H1 (cell line): ENCODE results near the gene SMIM35. TPM values are rescaled to one million over a fixed set of nuclear protein-coding genes. Genes with fewer than 3 reads are reported as not detected.

ENCODE experiments used
- CTCF ChIA-PET: fragments of 300-600 bp; sonication (Branson Sonifier 250); formaldehyde crosslinking; loops from one replicate; lab custom pipeline; 2021; ENCODE audit not compliant: partially characterized antibody; lab: Charles Lee
- POLR2A ChIA-PET: fragments of 300-600 bp; sonication (Branson Sonifier 250); formaldehyde crosslinking; loops from one replicate; lab custom pipeline; 2021; ENCODE audit warnings: inconsistent platforms; ENCODE audit not compliant: partially characterized antibody; lab: Charles Lee
- DNase-seq, 2 experiments: peaks; one replicate each; pipeline versions ENCODE4 v3.0.0 to v3.0.0-alpha.2; 2010 to 2022; ENCODE audit warnings: low spot score in 2 of 2, low read depth in 1 of 2, mixed read lengths in 1 of 2
- FAIRE-seq: peaks from 2 replicates; lab custom pipeline; 2011; peaks lifted over from hg19 to GRCh38; lab: Jason Lieb, UNC
- H2AFZ ChIP-seq: 2 replicates; pipeline ENCODE4 v1.8.1; 2012; ENCODE audit warnings: low read length, inconsistent platforms
- H2AK5ac ChIP-seq: 2 replicates; pipeline ENCODE4 v1.6.1; 2013; ENCODE audit warnings: low read depth, low read length
- H2BK120ac ChIP-seq: replicated peaks from 2 replicates; pipeline ENCODE3; 2013; ENCODE audit warnings: low read depth, low read length, inconsistent platforms
- H2BK12ac ChIP-seq: 2 replicates; pipeline ENCODE4 v1.6.1; 2013; ENCODE audit warnings: low read depth, low read length
- H2BK15ac ChIP-seq: 2 replicates; pipeline ENCODE4 v1.6.1; 2013; ENCODE audit warnings: low read length
- H2BK20ac ChIP-seq: 2 replicates; pipeline ENCODE4 v1.6.1; 2013; ENCODE audit warnings: low read length
- H2BK5ac ChIP-seq: 2 replicates; pipeline ENCODE4 v1.6.1; 2013; ENCODE audit warnings: low read depth, low read length
- H3K14ac ChIP-seq: 2 replicates; pipeline ENCODE4 v1.6.1; 2013; ENCODE audit warnings: inconsistent platforms; ENCODE audit not compliant: insufficient read length
- H3K18ac ChIP-seq: 2 replicates; pipeline ENCODE4 v1.6.1; 2013; ENCODE audit warnings: low read length; ENCODE audit errors: extremely low read depth
- H3K23ac ChIP-seq: 2 replicates; pipeline ENCODE4 v1.6.1; 2013; ENCODE audit warnings: inconsistent platforms; ENCODE audit not compliant: insufficient read length
- H3K23me2 ChIP-seq: 2 replicates; pipeline ENCODE4 v1.6.1; 2013; ENCODE audit warnings: low read depth, low read length
- H3K27ac ChIP-seq: 2 replicates; pipeline ENCODE4 v1.6.1; 2011; ENCODE audit warnings: low read depth, low read length, inconsistent platforms
- H3K27me3 ChIP-seq, 4 experiments: replicated peaks in 1 of 4; 1 replicate in 1 of 4; 2 replicates in 3 of 4; pipeline versions ENCODE4 v1.6.1 to v1.8.1; 2011 to 2013; ENCODE audit warnings: low read length in 3 of 4, mild to moderate bottlenecking in 3 of 4, inconsistent platforms in 2 of 4, mixed read lengths in 2 of 4, moderate library complexity in 1 of 4; ENCODE audit not compliant: control insufficient read depth in 3 of 4, insufficient read depth in 3 of 4; ENCODE audit errors: extremely low read depth in 1 of 4
- H3K36me3 ChIP-seq, 4 experiments: 2 replicates each; pipeline versions ENCODE4 v1.6.1 to v1.8.1; 2011 to 2013; ENCODE audit warnings: mild to moderate bottlenecking in 4 of 4, low read length in 3 of 4, moderate library complexity in 2 of 4, control low read depth in 1 of 4, inconsistent platforms in 1 of 4; ENCODE audit not compliant: insufficient read depth in 4 of 4, control insufficient read depth in 2 of 4
- H3K4ac ChIP-seq: replicated peaks from 2 replicates; pipeline ENCODE3; 2013; ENCODE audit warnings: low read length, low read depth, mixed read lengths, inconsistent platforms; ENCODE audit not compliant: insufficient read length
- H3K4me1 ChIP-seq, 4 experiments: replicated peaks in 1 of 4; 1 replicate in 1 of 4; 2 replicates in 3 of 4; pipeline versions ENCODE4 v1.6.1 to v1.8.1; 2011 to 2013; ENCODE audit warnings: low read length in 3 of 4, inconsistent platforms in 2 of 4, mixed read lengths in 1 of 4; ENCODE audit not compliant: insufficient read depth in 4 of 4, control insufficient read depth in 3 of 4
- H3K4me2 ChIP-seq, 2 experiments: 2 replicates each; pipeline versions ENCODE4 v1.6.1 to v1.8.1; 2011 to 2013; ENCODE audit warnings: low read depth in 2 of 2, low read length in 2 of 2, control low read depth in 1 of 2, inconsistent platforms in 1 of 2, mild to moderate bottlenecking in 1 of 2; ENCODE audit not compliant: insufficient read depth in 1 of 2
- H3K4me3 ChIP-seq, 4 experiments: fragments of 200-600, 300-600 bp in 1 of 4; sonication (generic), shearing (Covaris generic), sonication (Bioruptor Twin) in 1 of 4; 2 replicates each; pipeline versions ENCODE4 v1.5.1 to v1.8.1; 2011 to 2016; ENCODE audit warnings: low read length in 4 of 4, low read depth in 3 of 4, control low read depth in 2 of 4, inconsistent platforms in 2 of 4, mild to moderate bottlenecking in 2 of 4, mixed read lengths in 1 of 4, moderate library complexity in 1 of 4; ENCODE audit not compliant: insufficient read depth in 2 of 4; ENCODE audit errors: extremely low read depth in 1 of 4
- H3K56ac ChIP-seq: replicated peaks from 2 replicates; pipeline ENCODE3; 2013; ENCODE audit warnings: low read depth, mild to moderate bottlenecking, mixed read lengths, low read length, inconsistent platforms; ENCODE audit not compliant: insufficient read length
- H3K79me1 ChIP-seq: 2 replicates; pipeline ENCODE4 v1.6.1; 2013; ENCODE audit warnings: low read depth, low read length, control low read depth
- H3K79me2 ChIP-seq, 2 experiments: 2 replicates each; pipeline versions ENCODE4 v1.6.1 to v1.8.1; 2012 to 2013; ENCODE audit warnings: low read length in 2 of 2, mild to moderate bottlenecking in 2 of 2, inconsistent platforms in 1 of 2; ENCODE audit not compliant: insufficient read depth in 2 of 2, control insufficient read depth in 1 of 2
- H3K9ac ChIP-seq, 4 experiments: replicated peaks in 1 of 4; 1 replicate in 1 of 4; 2 replicates in 3 of 4; pipeline versions ENCODE4 v1.6.1 to v1.8.1; 2011 to 2013; ENCODE audit warnings: low read depth in 3 of 4, low read length in 3 of 4, control low read depth in 2 of 4, mild to moderate bottlenecking in 2 of 4, moderate library complexity in 2 of 4, inconsistent platforms in 1 of 4; ENCODE audit errors: extremely low read depth in 1 of 4
- H3K9me3 ChIP-seq, 2 experiments: 2 replicates each; pipeline versions ENCODE4 v1.6.1 to v1.8.1; 2012 to 2013; ENCODE audit warnings: mild to moderate bottlenecking in 2 of 2, moderate library complexity in 2 of 2, control low read depth in 1 of 2, inconsistent platforms in 1 of 2, low read depth in 1 of 2, low read length in 1 of 2, mixed read lengths in 1 of 2; ENCODE audit not compliant: insufficient read depth in 2 of 2
- H4K20me1 ChIP-seq, 2 experiments: replicated peaks in 1 of 2; 2 replicates each; pipeline versions ENCODE3 to v1.8.1; 2011 to 2013; ENCODE audit warnings: inconsistent platforms in 2 of 2, low read length in 2 of 2, mild to moderate bottlenecking in 1 of 2; ENCODE audit not compliant: insufficient read depth in 2 of 2, control insufficient read depth in 1 of 2
- H4K5ac ChIP-seq: 2 replicates; pipeline ENCODE4 v1.6.1; 2013; ENCODE audit warnings: low read length, low read depth, mixed read lengths, inconsistent platforms; ENCODE audit not compliant: insufficient read length
- H4K8ac ChIP-seq: 2 replicates; pipeline ENCODE4 v1.8.0; 2013; ENCODE audit warnings: mild to moderate bottlenecking, moderate library complexity, low read length, inconsistent platforms; ENCODE audit not compliant: insufficient read depth; ENCODE audit errors: extremely low read depth
- H4K91ac ChIP-seq: replicated peaks from 2 replicates; pipeline ENCODE3; 2013; ENCODE audit warnings: low read length, mixed read lengths, inconsistent platforms; ENCODE audit not compliant: insufficient read length
- BACH1 ChIP-seq: IDR thresholded peaks from 2 replicates; pipeline ENCODE4 v1.6.1; 2012; ENCODE audit warnings: low read length, improper control_type of control experiment
- WGBS, 2 experiments: shearing (Covaris generic) in 1 of 2; methylation state at CpG; one replicate each; pipeline versions ENCODE4 v1.1.6 to v1.1.7; 2013 to 2015; ENCODE audit warnings: low lambda C conversion rate in 2 of 2, mixed read lengths in 2 of 2, inconsistent platforms in 1 of 2, low coverage in 1 of 2, missing lambda C conversion rate in 1 of 2; ENCODE audit not compliant: insufficient replicate concordance in 2 of 2, insufficient coverage in 1 of 2, insufficient read length in 1 of 2; ENCODE audit errors: extremely low coverage in 1 of 2, missing lambda C conversion rate in 1 of 2; 5-methylcytosine and 5-hydroxymethylcytosine counted together
- polyA plus RNA-seq, 7 experiments: library from polyadenylated mRNA; depleted of rRNA in 3 of 7; stranded (reverse) in 5 of 7; unstranded in 2 of 7; fragments of >200 nt in 5 of 7; fragments of 200-250 nt in 2 of 7; gene quantifications; 1 replicate in 5 of 7; 2 replicates in 1 of 7; 4 replicates in 1 of 7; pipeline versions ENCODE4 v1.2.1 to v1.2.3, GENCODE V29; 2011 to 2013; ENCODE audit warnings: missing spikeins in 2 of 7, mixed read lengths in 2 of 7
- total RNA-seq: library from RNA; stranded (reverse); fragmentation: NEBNext Ultra II Directional; extraction: Animal tissue kit (Norgen Biotek cat#: 25700); gene quantifications from 2 replicates; pipeline ENCODE4 v1.2.1, GENCODE V29; 2021

SMIM35 gene
- total and polyA plus RNA-seq, 2 of the 8 experiments (the other 6 are each of a cell fraction or from before 2014, with no cell fraction given) = not detected

GRCh38 chr11:117996058-117996457 lies 90.7 kb downstream of the SMIM35 start:
- Histone ChIP-seq H2AFZ (no peak overlapping the region), H3K18ac (no peak overlapping the region), H3K27me3 (no peaks in the 10 kb centered on the region), H2BK12ac (no peak overlapping the region), H3K27ac (no peak overlapping the region), H3K23ac (no peak overlapping the region), H3K56ac (no peak overlapping the region), H3K79me1 (no peaks in the 10 kb centered on the region), H3K36me3 (no peaks in the 10 kb centered on the region), H3K4me2 (no peak overlapping the region), H4K91ac (no peak overlapping the region), H3K14ac (no peak overlapping the region), H3K4me1 (peaks cover 0 to 6% (median 3%) of the 10 kb centered on the region in 4 experiments; a peak in 4 of 7 replicates), H2BK15ac (no peak overlapping the region), H3K4ac (no peak overlapping the region), H3K79me2 (no peaks in the 10 kb centered on the region), H3K9ac (no peak overlapping the region), H3K4me3 (no peak overlapping the region), H2BK20ac (no peak overlapping the region), H2AK5ac (no peak overlapping the region), H2BK120ac (no peak overlapping the region), H3K9me3 (no peaks in the 10 kb centered on the region), H4K5ac (no peak overlapping the region), H3K23me2 (no peaks in the 10 kb centered on the region), H4K8ac (no peak overlapping the region; the same call in 1 of the 2 replicates), H2BK5ac (no peak overlapping the region), H4K20me1 (no peaks in the 10 kb centered on the region)
- DNase-seq = no peak
- WGBS, 2 experiments = 74% methylated on average over 4 of the region's 4 CpGs; no CpG with 5 or more reads in 1 of the 2 experiments
- no peak for TF ChIP-seq BACH1
- POLR2A ChIA-PET = interaction anchor here (1.1 kb wide), 1 partner anchor 10 kb away, joined by 3 read pairs; no protein-coding TSS in a partner anchor
- CTCF ChIA-PET = interaction anchor here (1.1 to 1.8 kb wide), 4 partner anchors 8 to 152 kb away, joined by 4 to 6 read pairs (median 5); no protein-coding TSS in a partner anchor
- FAIRE-seq = no peak
